ENCODE measurements around the gene XAGE3.
"Not testable (repeated sequence)": the region's sequence is repeated elsewhere in the genome, so short reads cannot be mapped to it uniquely, and the experiment has no call there.

XAGE3 gene, protein sequence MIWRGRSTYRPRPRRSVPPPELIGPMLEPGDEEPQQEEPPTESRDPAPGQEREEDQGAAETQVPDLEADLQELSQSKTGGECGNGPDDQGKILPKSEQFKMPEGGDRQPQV

DNA sequence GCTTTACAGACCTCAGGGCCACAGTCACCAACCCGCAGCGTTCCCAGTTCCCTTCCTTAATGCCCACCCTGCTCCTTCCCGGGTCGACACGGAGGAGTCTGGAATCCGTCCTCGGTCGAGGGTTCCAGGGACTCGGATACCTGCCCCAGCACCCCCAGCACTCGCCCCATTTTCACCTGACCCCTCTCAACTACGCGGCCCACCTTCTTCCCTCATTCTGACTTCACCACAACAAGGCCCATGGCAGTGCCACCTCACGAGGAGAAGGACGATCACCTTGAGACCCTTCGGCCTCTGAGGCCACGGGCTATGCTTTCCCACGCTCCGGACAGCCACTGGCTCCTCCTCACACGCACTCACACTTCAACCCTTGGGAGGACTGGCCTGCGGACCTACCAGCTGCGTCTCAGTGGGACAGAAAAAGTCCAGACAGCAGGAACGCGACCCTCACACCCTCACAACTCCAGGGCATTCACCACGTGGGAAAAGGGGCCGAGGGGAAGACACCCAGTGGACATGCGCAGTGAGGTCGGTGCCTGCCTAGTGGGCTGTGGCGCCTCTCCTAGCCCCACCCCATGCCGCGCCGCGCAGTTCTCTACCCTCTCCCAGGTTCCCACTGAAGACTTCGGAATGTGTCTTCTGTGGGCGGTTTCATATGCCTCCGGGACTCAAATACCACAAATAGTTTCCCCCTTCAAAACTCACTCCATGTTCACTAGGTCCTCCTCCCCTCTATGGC lies at the start of gene XAGE3:
Gene XAGE3 (minus strand): TSS at position 474 of the 739 bp plus-strand sequence. CDS start 950 bp downstream, outside the sequence.
- DNase-seq: no peak

DNA sequence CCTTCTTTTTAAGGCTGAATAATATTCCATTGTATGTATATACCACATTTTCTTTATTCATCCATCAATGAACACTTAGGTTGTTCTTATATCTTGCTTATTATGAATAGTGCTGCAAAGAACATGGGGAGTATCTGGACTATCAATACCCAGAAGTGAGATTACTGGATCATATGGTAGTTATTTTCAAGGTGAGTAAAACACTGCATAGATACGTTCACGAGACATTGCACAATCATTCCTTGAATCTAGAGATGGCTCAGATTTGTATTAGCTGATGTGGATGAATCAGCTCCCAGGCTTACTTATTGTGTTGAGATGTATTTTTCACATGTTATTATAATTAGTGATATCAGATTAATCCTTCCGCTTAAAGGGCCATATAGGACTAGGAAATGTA lies 46.8 kb upstream of the XAGE3 start:
- not testable (repeated sequence) for DNase-seq

DNA sequence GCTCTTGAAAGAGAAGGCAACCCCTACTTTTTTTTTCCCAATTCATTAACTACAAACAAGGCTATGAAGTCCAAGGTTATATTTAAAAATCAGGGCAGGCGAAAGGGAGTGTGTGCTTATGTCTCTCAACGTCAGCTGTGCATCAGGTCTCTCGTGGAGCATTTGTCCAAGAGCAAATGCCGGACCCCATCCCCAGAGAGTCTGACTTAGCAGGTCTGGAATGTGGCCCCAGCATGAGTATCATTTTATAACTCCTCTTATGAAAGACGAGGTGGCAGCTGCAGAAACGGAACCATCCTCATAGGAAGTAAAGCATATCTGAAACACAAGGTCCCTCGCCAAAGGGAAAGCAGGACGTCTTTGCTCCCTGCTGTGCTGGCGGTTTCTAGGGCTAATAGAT lies 45.8 kb upstream of the XAGE3 start:
- not testable (repeated sequence) for DNase-seq

DNA sequence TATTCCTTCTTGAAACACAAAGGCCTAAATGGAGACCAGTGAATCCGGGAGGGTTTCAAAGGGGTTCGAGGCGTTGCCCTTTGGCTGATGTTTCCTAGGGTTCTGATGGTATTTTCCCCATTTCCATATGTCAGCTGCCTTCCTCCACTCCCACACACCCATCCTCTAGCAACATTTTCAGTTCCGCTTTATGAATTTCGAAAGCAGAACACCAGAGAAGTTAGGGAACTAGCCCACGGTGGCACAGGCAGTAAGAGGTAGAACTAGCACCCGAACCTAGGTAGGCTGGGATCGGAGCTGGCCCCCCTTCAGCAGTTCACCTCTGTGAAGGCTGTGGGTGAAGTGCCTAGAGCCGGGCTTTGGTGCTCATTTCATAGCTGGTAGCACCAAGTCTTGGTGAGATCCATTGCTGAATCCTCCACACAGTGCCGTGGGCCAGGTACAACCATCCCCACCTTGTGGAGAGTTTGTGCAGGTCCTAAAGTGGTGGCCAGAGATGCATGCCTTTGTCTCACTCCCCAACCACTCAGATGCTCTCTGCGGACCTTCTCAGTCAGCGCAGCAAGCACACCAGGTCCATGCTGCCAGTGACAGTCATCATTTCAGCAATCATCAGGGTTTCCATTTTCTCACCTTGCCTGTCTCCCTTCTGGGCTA lies 41.6 kb upstream of the XAGE3 start:
- DNase-seq: not testable (repeated sequence)

DNA sequence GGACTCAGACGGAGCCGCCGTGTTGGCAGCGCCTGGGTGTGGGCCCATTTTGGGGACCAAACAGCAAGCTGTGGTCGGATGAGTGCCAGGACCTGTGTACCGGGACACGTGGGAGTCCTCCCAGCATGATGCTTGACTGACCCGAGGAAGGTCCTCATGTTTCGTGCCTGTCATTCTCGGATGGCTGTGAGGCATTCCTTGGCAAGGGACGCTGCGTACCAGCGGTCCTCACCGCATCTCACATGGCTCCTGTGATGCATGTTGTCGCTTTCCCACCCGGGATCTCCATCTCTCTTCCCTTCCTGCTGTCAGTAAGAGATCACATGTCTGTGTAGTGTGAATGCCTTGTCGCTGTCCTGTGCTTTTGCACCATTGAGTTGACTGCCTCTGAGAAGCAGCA lies 40.0 kb upstream of the XAGE3 start:
- DNase-seq: not testable (repeated sequence)

DNA sequence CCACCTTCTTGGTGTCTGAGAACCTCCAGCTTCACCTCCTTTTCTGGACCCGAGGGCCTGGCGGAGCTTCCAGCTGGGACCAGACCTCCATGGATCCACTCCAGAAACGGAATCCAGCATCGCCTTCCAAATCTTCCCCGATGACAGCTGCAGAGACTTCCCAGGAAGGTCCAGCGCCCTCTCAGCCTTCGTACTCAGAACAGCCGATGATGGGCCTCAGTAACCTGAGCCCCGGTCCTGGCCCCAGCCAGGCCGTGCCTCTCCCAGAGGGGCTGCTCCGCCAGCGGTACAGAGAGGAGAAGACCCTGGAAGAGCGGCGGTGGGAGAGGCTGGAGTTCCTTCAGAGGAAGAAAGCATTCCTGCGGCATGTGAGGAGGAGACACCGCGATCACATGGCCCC lies 39.3 kb upstream of the XAGE3 start:
- not testable (repeated sequence) for DNase-seq

DNA sequence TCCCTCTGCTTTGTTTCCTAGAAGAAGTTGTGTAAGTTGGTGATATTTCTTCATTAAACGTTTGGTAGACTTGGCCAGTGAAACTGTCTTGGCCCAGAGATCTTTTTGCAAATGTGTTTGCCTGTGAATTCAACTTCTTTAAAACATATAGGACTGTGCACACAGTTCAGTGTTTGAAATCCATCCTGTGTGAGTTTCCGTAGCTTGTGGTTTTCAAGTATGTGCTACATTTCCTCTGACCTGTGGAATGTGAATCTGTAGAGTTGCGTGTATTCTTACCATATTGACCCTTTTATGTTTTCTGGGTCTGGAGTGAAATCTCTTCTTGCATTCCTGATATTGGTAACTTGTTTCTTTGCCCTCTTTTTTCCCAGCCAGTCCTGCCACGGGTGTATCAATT lies 38.2 kb upstream of the XAGE3 start:
- DNase-seq: not testable (repeated sequence)

DNA sequence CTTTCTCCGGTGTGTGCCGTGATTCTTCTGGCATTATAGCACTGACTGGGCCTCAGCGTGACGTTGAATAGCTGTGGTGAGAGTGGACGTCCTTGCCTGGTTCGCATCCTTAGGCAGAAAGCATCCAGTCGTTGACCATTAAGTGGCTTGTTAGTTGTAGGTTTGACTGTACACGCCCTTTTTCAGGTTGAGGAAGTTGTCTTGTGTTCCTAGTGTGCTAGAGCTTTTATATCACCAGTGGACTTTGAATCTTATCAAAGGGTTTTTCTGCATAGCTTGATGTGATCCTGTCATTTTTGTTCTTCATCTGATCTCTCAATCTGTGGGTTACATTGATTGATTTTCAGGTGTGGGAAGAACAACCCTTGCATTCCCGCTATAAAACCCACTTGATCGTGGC lies 37.6 kb upstream of the XAGE3 start:
- DNase-seq: not testable (repeated sequence)

DNA sequence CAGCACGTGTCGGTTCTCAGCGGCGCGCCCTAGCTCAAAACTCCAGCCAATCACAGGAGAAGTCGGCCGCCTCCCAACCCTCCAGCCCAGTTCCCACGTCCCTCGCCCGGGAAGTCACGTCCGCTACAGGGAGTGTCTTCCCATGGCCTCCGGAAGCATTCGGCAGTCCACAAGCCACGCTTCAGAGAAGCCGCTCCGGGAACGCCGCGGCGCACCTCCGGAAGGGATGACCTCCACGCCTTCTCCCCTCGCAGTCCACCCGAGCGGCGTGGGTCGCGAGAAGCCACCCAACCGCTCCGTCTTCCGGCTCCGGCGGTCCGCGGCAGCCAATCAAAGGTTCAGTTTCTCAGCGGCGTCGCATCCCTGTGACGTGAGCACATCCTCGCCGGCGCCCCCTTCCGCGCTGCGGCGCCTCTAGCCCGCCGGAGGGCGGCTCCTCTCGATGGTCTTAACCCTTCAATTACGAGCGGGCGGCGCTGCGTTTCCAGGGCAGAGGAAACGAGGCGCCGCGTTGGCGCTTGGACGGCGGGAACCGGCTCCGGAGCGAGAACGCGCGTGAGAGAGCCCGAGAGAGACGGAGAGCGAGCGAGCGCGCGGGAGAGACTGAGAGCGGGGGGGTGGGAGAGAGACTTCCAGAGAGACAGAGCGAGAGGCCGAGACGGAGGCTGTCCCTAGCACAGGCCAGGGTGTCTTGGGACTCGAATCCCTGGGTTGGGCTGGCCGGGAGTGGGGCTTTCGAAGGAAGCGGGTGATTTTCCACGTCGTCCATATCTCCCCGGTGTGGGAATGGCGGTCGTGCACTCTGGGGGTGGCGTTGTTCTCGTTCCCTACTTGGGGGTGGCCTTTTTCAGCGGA lies 29.2 kb upstream of the XAGE3 start, which contains the start of gene FAM156B:
Gene FAM156B (plus strand): TSS at position 476 of the 855 bp plus-strand sequence. CDS start 9,896 bp downstream, outside the sequence.
- DNase-seq: not testable (repeated sequence)

DNA sequence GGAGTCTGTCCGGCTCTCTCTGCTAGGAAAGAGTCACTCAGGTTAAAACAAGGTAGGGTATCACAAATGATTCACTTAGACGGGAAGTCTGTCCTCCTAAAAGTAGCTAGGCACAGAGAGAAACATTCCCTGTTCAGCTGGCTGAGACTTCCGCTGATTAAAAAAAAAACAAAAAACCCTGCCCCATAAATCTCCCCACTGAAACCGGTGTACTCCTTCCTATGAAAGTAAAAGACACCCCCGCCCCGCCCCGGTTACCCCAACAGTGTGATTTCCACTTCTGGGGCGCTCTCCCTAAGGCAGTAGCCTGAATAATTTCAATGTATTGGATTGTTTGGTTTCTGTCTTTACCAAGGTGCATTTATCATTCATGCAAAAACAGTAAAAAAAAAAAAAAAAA lies 28.6 kb upstream of the XAGE3 start:
- DNase-seq: not testable (repeated sequence)

DNA sequence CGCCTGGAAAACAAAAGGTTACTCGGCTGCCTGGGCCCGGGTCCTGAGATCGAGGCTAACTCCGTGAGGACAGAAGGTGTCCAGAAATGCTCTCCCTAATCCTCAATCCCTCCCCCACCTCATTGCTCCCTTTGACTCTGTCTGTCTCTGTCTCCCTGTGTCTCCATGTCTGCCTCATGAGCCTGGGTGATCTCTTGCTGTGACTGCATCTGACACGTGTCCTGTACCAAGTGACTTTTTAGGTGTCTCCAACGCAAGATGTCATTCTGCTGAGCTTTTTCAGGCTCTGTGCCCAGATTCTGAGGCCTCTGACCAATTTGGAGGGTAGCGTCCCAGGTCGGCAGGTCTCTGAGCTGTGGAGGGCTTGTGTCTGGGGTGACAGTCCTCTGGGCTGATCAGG lies 20.2 kb upstream of the XAGE3 start:
- DNase-seq: not testable (repeated sequence)

DNA sequence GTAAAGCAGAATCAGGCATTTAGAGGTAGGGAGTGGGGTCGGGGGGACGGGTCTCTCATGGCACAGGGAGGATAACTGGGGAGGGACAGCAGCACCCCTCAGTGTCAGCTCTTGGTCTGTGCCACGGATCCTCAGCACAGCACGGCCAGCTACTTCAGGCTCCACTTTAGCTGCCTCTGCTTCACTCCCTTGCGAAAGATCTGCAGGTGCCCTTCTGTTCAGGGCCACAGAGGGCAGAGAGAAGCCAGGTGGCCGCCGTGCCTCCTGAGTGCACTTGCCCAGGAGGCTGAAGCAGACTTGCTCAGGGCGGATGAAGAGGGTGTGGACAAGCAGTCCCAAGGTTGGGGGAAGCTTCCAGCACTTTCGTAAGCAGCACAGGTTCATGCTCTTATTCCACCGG lies 19.6 kb upstream of the XAGE3 start:
- DNase-seq: not testable (repeated sequence)

DNA sequence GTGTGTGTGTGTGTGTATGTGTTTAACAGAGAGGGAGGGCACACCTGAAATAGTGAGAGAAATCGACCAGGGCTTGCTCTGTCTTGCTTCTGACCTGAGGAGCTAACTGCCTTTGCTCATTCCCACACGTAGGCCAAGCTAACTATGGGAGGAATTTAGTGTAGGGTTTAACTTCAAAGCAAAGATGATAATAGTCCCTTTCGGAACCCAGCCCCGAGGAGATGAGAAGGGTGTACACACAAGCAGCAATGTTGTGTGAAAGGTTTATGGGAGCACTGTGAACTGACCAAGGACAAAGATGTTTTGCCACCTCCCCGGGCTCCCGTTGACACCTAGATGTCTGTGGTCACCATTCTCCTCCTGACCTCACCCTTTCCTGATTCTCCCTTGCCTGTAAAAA lies 8.5 kb upstream of the XAGE3 start:
- not testable (repeated sequence) for DNase-seq

DNA sequence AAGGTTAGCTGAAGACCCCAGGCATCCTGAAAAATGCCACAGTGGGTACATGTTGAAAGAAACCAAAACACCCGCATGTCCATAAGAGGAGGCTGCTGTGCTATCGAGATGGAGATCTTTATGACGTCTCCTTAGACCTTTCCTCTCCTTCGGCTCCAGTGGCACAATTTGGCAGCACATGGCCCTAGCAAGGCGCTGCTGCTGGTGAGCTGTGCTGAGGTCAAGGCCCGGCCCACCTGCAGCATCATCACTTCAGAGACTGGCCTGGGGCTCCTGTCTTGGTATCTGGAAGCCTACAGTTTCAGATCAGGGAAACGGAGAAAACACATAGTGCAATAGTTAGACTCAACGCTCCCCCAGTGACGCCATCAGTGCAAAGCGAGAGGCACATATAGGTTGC lies 7.6 kb upstream of the XAGE3 start:
- DNase-seq: not testable (repeated sequence)

DNA sequence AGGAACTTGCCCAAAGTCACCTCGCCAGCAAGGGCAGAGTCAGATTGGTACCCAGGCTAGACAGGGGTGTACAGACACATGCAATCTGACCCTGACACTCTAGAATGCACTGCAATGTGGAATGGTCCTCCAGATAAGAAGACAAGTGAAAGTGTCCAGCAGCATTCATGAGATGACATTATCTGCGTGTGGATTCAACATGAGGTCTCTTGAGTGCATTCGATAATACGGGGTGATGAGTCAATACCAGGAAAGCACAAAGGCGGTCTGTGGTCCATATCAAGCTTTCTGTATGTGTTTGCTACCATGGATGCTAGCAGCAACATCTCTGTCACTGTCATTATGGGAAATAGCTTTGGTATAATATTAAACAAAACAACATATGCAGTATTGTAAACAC lies 6.8 kb upstream of the XAGE3 start:
- DNase-seq: no peak

DNA sequence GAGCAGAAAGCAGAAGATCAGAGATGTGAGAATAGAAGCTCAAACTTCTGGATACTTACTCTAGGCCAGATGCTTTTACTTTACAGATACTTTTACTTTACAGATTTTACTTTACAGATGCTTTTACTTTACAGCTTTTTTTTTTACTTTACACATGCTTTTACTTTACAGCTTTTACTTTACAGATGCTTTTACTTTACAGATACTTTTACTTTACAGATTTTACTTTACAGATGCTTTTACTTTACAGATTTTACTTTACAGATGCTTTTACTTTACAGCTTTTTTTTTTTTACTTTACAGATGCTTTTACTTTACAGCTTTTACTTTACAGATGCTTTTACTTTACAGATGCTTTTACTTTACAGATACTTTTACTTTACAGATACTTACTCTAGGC lies 5.9 kb upstream of the XAGE3 start:
- DNase-seq: not testable (repeated sequence)

DNA sequence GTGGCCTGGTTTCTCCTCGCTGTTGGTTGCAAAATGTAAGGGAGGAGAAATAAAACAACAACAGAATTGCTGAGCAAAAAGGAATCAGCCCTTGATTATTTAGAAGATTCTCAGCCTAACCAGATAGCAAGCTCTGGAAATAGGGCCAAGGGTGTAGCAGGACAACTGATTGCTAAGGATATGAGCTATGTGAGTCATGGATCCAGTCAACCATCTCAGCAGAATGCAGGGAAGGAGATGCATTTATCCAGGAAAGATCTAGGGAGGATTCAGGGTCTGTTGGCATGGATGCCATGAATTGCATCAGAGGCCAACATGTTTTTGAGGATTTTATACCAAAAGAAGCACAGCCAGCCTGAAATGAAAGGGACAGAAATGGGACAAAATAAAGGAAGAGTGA lies 2.2 kb upstream of the XAGE3 start:
- DNase-seq: no peak

DNA sequence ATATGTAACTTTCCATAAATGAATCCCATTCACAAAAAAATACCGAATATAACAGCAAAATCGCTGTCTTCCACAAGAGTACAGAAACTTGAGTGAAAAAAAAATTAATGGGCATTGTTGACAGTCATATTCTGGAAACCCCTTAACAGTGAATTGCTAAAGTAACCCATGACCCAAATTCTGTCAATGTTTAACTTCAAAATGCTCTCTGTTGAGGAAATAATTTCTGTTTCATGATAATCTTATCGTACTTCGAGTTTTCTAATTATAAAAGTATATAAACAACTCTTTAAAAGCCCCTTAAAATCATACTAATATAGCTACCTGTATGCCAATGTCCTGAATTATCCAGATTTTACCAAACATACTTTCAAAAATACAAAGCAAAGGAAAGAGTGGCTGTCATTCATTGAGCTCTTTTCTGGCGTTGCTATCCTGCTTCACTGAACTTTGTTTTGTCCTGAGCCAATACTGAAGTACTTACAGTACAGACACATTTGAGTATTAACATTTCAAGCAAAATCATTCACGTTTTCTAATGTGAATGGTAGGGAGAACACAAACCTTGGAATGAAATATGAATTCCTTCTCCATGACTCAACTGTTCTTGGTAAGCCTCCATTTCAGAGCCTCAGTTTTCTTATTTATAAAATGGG lies 2.4 kb downstream of the XAGE3 start:
- no peak for DNase-seq

DNA sequence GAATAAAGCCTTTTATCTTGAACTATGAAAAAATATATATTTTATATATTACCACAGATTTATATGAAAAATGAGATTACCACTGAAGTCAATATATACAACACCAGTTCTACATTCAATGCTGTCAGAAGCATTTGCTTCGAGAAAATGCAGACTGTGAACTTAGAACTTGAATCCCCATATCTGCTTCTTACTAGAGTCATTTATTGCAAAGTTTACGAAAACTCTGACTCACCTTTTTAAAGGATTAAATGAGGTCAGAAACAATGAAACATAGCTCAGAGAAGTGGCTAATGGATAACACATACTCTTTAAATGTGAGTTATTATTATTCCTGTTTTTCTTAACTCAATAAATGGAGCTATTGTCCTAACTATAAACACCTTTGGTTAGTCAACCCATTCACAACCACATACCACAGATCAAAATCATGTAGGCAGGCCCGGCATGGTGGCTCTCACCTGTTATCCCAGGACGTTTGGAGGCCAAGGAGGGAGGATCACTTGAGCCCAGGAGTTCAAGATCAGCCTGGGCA lies 10.8 kb downstream of the XAGE3 start:
- not testable (repeated sequence) for DNase-seq

DNA sequence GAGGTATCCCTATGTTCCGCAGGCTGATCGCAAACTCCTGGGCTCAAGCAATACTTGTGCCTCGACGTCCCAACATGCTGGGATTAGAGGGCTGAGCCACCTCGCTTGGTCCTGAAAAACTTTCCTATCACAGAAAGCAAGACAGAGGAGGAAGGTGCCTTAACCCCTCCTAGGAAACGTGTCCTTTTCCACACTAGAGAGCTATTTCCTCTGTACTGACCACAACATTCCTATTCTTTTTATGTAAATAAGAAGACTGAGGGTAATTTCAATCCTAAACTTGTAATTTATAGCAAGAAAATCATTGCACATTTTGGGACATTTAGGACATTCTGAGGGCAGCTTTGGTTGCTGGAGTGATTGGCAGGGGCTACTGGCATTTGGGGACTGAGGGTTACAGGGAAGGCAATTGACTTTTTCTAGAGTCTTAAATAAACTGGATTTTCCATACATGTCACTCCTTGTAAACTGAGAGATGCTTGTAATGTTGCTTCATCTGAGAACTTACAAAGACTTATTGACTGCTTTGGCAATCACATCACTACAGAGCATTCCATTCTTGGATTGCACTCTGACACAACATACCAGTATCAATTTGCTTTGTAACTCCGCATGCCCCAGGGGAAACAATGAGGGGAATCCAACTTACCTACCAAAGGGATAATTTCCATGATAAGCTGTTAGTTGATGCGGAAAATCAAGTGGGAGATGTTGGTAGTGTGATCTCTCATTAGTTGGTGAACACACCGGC lies 15.6 kb downstream of the XAGE3 start:
- DNase-seq: no peak

DNA sequence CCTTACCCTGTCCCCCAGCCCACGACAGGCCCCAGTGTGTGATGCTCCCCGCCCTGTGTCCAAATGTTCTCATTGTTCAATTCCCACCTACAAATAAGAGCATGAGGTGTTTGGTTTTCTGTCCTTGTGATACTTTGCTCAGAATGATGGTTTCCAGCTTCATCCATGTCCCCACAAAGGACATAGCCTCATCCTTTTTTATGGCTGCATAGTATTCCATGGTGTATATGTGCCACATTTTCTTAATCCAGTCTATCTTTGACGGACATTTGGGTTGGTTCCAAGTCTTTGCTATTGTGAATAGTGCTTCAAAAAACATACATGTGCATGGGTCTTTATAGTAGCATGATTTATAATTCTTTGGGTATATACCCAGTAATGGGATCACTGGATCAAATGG lies 24.3 kb downstream of the XAGE3 start:
- not testable (repeated sequence) for DNase-seq
